ENCODE results near the gene SPATA3.

DNA sequence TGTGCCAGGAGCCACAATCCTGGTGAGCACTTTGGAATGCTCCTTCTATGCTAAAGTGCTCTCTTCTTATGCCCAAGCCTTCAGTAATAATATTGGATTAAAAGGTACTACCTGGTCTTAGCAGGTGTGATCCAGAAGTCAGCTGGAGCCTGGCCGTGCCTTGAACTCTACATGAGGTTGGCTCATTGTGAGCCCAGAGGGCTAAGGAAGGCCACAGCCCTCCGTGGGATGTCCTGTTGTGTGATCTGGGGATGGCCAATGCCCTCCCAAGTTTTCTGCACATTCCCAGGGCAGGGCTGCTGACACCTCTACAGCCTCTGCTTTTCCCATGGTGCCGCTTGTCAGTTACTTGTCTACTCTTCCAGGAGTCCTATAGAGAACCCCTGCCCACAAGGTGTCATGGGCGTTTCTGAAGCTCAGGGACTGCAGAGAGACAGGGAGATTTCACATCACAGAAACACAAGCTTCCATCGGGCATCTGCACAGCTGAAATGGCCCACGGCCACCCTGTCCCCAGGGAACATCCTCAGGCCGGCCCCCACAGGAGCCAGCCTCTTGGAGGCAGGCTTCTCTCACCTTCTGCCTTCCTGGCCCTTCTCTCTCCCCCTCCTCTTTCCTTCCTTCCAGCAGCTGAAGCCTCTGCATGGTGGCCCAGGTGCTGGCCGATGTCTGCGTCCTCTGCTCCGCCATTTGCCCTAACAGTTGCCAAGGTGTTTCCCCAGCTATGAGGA is 43.5 kb upstream of the SPATA3 start:
- TF ChIP-seq CTCF (IDR thresholded peaks at IDR 0.05; ENCODE audit: low read depth, low read length, poor library complexity, severe bottlenecking) (no peak), EZH2phosphoT487 (IDR thresholded peaks at IDR 0.05; ENCODE audit: borderline replicate concordance, low read length) (no peak)

All from DOHH2 (cell line).